Sigmoid colon (tissue), 4 donors: ENCODE results near the gene ROS1.

Experiments used
- EP300 ChIP-seq, 4 donors: sonication (generic); formaldehyde crosslinking; IDR thresholded peaks; one replicate each; pipeline ENCODE4 v1.6.1; 2017; ENCODE audit warnings: antibody characterized with exemption in 4 of 4
- POLR2A ChIP-seq, 2 donors: fragments of 450-650 bp; IDR thresholded peaks; one replicate each; pipeline ENCODE4 v1.6.1; 2016; ENCODE audit warnings: antibody characterized with exemption in 2 of 2, mild to moderate bottlenecking in 2 of 2, moderate library complexity in 2 of 2
- POLR2AphosphoS5 ChIP-seq, 4 donors: sonication (generic); formaldehyde crosslinking; IDR thresholded peaks; one replicate each; pipeline ENCODE4 v1.6.1; 2017; ENCODE audit warnings: antibody characterized with exemption in 4 of 4
- TF ChIP-seq, protein P1 (sequence below), 4 experiments: fragments of 450-650 bp in 3 of 4; fragments of 200-600 bp in 1 of 4; IDR thresholded peaks; one replicate each; pipeline ENCODE4 v1.5.1; 2016 to 2019; ENCODE audit warnings: antibody characterized with exemption in 4 of 4, mild to moderate bottlenecking in 3 of 4, moderate library complexity in 2 of 4

- TF ChIP-seq, protein P1, sequence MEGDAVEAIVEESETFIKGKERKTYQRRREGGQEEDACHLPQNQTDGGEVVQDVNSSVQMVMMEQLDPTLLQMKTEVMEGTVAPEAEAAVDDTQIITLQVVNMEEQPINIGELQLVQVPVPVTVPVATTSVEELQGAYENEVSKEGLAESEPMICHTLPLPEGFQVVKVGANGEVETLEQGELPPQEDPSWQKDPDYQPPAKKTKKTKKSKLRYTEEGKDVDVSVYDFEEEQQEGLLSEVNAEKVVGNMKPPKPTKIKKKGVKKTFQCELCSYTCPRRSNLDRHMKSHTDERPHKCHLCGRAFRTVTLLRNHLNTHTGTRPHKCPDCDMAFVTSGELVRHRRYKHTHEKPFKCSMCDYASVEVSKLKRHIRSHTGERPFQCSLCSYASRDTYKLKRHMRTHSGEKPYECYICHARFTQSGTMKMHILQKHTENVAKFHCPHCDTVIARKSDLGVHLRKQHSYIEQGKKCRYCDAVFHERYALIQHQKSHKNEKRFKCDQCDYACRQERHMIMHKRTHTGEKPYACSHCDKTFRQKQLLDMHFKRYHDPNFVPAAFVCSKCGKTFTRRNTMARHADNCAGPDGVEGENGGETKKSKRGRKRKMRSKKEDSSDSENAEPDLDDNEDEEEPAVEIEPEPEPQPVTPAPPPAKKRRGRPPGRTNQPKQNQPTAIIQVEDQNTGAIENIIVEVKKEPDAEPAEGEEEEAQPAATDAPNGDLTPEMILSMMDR (IDR thresholded peaks at IDR 0.05) = no peak
- no peak for TF ChIP-seq POLR2A (IDR thresholded peaks at IDR 0.05)
- no peak for TF ChIP-seq EP300 (IDR thresholded peaks at IDR 0.05)
- no peak for TF ChIP-seq POLR2AphosphoS5 (IDR thresholded peaks at IDR 0.05)
These were observed 29.5 kb downstream of the ROS1 start for GRCh38 chr6:117396228-117396627.
